ENCODE measurements around the gene CADM1. TPM values are rescaled to one million over a fixed set of nuclear protein-coding genes. Genes with fewer than 3 reads are reported as not detected.
A peak's percentile ranks its signal among the peaks of the same experiment; 100 is the strongest.

CADM1 gene
- total RNA-seq, 4 donors from 2014 or later: 17.1 to 49.8 (median 30.7) TPM

DNA sequence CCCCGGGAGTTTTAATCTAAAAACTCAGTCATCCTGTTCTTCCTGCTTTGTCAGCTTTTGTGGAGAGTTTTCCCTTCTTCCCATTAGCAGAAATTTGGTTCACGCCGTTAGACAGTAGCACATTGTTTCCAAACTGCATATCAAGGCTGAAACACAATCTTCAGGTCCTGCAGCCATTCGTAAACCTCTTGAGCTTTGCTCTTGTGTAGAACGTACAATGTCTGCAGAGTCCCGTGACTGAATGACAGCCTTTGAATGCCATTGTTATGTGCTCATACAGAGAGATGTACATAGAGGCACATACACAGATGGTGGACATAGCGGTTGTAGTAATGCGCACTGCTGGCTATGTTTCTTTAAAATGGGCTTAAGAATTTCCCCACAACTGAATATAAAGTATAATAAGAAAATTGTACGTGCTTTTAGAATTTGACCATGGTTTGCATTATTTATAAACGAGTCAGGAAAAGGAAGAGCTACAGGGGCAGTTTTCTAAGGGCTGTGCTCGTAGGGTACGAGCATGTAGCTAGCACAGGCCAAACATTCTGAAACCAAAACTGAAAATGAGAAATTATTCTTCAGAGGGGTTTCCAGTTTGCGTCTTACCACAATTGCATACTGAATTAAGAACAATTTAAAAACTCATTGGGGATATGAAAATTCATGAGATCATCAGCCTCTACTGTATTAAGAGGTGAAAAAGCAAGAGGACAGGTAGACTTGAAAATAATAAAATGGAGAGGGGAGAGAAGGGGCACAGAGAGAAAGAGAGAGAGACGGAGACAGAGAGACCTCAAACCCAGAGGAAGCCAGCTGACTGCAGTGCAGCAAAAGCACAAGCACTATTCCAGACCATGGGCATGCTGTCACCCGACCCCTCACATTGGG, 310.1 kb downstream of the CADM1 start:
- TF ChIP-seq EP300 (IDR thresholded peaks at IDR 0.05) (no peak), POLR2A (IDR thresholded peaks at IDR 0.05) (no peak)
- TF ChIP-seq, protein P1, sequence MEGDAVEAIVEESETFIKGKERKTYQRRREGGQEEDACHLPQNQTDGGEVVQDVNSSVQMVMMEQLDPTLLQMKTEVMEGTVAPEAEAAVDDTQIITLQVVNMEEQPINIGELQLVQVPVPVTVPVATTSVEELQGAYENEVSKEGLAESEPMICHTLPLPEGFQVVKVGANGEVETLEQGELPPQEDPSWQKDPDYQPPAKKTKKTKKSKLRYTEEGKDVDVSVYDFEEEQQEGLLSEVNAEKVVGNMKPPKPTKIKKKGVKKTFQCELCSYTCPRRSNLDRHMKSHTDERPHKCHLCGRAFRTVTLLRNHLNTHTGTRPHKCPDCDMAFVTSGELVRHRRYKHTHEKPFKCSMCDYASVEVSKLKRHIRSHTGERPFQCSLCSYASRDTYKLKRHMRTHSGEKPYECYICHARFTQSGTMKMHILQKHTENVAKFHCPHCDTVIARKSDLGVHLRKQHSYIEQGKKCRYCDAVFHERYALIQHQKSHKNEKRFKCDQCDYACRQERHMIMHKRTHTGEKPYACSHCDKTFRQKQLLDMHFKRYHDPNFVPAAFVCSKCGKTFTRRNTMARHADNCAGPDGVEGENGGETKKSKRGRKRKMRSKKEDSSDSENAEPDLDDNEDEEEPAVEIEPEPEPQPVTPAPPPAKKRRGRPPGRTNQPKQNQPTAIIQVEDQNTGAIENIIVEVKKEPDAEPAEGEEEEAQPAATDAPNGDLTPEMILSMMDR (IDR thresholded peaks at IDR 0.05): no peak
- no peak for DNase-seq (ENCODE audit: low spot score in 2 of 2)
- Histone ChIP-seq H3K9me3 (no peaks in the 10 kb centered on the region), H3K27ac (peak overlapping the region in 2 of 4 donors; percentile 21 to 49), H3K27me3 (no peaks in the 10 kb centered on the region), H3K36me3 (no peaks in the 10 kb centered on the region), H3K4me1 (no peaks in the 10 kb centered on the region), H3K4me3 (peak overlapping the region in 1 of 4 donors; percentile 0)
- 50 to 53% methylated on average over 15 of the region's 15 CpGs for WGBS, 2 donors

DNA sequence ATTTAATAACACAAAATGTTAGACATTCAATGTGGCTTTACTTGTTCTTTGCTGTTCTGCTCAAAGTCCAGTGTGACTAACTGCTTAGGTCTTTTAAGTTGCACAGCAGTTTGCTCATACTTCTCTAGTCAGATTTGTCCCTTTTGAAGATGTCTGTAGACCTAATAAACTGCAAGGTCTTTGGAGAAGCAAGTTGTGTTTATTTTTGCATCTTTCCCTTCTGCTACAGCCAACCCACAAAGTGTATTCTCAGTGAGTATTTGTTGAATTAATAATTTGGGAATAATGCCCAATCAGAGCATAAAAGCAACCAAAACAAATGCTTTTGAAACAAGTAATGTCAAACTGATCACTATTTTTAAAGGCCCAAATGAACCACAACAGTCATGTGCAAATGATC, 312.5 kb downstream of the CADM1 start:
- Histone ChIP-seq H3K9me3 (no peaks in the 10 kb centered on the region), H3K4me3 (no peak overlapping the region), H3K4me1 (no peaks in the 10 kb centered on the region), H3K27me3 (no peaks in the 10 kb centered on the region), H3K36me3 (no peaks in the 10 kb centered on the region), H3K27ac (no peak overlapping the region)
- DNase-seq (ENCODE audit: low spot score in 2 of 2): no peak
- TF ChIP-seq EP300 (IDR thresholded peaks at IDR 0.05): no peak
- no peak for TF ChIP-seq POLR2A (IDR thresholded peaks at IDR 0.05)
- TF ChIP-seq, protein P1 (IDR thresholded peaks at IDR 0.05): no peak

DNA sequence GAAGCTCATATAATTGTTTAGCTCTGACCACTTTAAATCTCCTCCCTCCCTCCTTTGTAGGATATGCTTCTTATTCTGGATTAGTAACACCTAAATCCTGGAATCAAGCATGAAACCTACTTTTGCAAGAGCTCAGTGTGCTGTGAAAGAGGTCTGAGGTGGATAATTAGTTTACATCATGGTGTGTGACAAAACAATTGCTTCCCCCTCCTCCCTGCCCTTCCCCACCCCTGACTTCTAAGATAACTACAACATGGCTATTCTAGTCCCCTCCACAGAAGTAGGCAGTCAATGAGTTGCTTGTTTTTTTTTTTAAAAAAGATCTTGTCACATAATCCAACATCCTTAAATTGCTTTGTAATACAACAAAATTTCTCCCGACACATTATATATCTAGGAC, 314.0 kb downstream of the CADM1 start:
- H3K36me3 ChIP-seq: no peaks in the 10 kb centered on the region
- no peaks in the 10 kb centered on the region for H3K27me3 ChIP-seq
- TF ChIP-seq EP300 (IDR thresholded peaks at IDR 0.05) (no peak), POLR2A (IDR thresholded peaks at IDR 0.05) (no peak)
- TF ChIP-seq, protein P1 (IDR thresholded peaks at IDR 0.05): no peak
- 74 to 79% methylated on average over 1 of the region's 1 CpG for WGBS, 2 donors
- H3K9me3 ChIP-seq: no peaks in the 10 kb centered on the region
- no peak for DNase-seq (ENCODE audit: low spot score in 2 of 2)
- H3K4me3 ChIP-seq: no peak overlapping the region
- no peak overlapping the region for H3K27ac ChIP-seq
- H3K4me1 ChIP-seq: no peaks in the 10 kb centered on the region

DNA sequence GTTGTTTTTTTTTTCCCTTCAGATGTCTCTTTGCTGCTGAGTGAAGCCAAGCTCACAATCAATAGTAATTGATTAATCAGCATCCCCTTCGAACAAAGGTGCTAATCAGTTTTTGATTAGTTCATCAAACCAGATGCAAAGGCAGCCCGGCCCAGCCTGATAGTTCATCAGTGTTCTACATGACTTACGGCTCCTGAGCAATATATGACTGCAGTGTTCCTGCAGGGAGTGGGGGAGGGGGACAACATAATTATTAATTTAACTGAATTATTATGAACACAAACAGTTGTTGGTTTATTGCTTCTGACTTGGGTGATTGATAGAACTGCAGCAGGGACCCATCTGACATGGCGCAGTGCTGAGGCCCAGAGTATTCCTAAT, 315.3 kb downstream of the CADM1 start:
- DNase-seq (ENCODE audit: low spot score in 2 of 2): no peak
- Histone ChIP-seq H3K36me3 (no peaks in the 10 kb centered on the region), H3K4me1 (no peaks in the 10 kb centered on the region), H3K4me3 (no peak overlapping the region), H3K9me3 (no peaks in the 10 kb centered on the region), H3K27ac (no peak overlapping the region), H3K27me3 (no peaks in the 10 kb centered on the region)
- WGBS, 2 donors: 92 to 93% methylated on average over 4 of the region's 4 CpGs
- TF ChIP-seq POLR2A (IDR thresholded peaks at IDR 0.05) (no peak), EP300 (IDR thresholded peaks at IDR 0.05) (no peak)
- TF ChIP-seq, protein P1 (IDR thresholded peaks at IDR 0.05): no peak

DNA sequence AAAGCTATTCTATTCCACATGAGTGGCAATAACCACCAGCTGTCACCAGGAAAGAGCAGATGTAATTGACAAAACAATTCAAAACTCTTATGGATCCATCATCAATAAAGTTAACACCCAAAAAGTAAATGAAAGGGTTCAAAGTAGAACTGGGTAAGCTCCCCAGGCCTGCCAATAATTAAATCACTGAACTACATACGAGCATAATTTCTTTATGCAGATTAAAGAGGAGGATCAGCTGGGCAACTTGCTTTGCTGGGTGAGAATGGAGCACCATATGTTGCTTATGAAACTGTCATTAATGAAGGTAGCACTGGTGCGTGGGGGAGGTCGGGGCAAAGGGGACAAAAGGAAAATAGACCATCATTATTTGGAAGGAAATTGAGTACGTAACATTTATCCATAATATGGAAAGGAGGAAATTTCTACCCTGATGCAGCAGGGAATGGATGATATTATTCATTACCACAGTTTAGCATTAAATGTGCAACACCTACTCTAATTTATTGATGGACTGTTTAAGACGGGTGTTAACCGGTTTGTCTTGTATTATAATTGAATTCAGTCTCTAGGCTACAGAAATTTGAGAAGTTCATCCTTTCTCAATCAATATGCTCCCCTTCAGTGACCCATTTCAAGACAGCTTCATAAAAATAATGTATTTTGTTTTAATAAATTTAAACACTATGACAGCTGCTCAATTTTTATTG, 315.9 kb downstream of the CADM1 start:
- no peak for TF ChIP-seq POLR2A (IDR thresholded peaks at IDR 0.05)
- TF ChIP-seq, protein P1 (IDR thresholded peaks at IDR 0.05): no peak
- no peak for TF ChIP-seq EP300 (IDR thresholded peaks at IDR 0.05)
- WGBS, 2 donors: 86 to 90% methylated on average over 6 of the region's 6 CpGs
- Histone ChIP-seq H3K4me3 (no peak overlapping the region), H3K27ac (no peak overlapping the region), H3K4me1 (no peaks in the 10 kb centered on the region), H3K36me3 (no peaks in the 10 kb centered on the region), H3K27me3 (no peaks in the 10 kb centered on the region), H3K9me3 (no peaks in the 10 kb centered on the region)
- no peak for DNase-seq (ENCODE audit: low spot score in 2 of 2)
